HepG2 (cell line): ENCODE data around the gene LITAFD. TPM values are rescaled to one million over a fixed set of nuclear protein-coding genes. Genes with fewer than 3 reads are reported as not detected.

Experiments
- ATAC-seq: fragments of 200-7000 bp; cut with Tn5 transposase; 3 replicates; pipeline ENCODE4 v1.9.1; 2020; ENCODE audit warnings: mild to moderate bottlenecking, moderate library complexity
- BruUV-seq: library from RNA; stranded (reverse); fragments of 400-500 nt; replicated peaks from 2 replicates; lab custom pipeline; 2021; lab: Mats Ljungman, UMichigan
- CTCF ChIA-PET: fragments of 300-600 bp; formaldehyde crosslinking; extraction: SDS; loops from one replicate; lab custom pipeline; 2021; ENCODE audit warnings: low total read pairs, inconsistent platforms, low intra/inter-chr PET ratio; lab: Yijun Ruan, JAX
- POLR2A ChIA-PET: fragments of 350-600 bp; sonication (Branson Sonifier 250); formaldehyde crosslinking; loops from one replicate; lab custom pipeline; 2020; ENCODE audit warnings: antibody characterized with exemption, inconsistent platforms; lab: Yijun Ruan, JAX
- DNase-seq: peaks from one replicate; pipeline ENCODE4 v3.0.0-alpha.2; 2015; ENCODE audit warnings: low spot score
- FAIRE-seq: peaks from 3 replicates; lab custom pipeline; 2011; peaks lifted over from hg19 to GRCh38; lab: Jason Lieb, UNC
- H2AFZ ChIP-seq: one replicate; pipeline ENCODE4 v1.6.1; 2011; ENCODE audit warnings: low read length, inconsistent platforms
- H3K27ac ChIP-seq: fragments of 300-600 bp; 3 replicates; pipeline ENCODE4 v1.8.0; 2011; ENCODE audit warnings: mixed run types, mild to moderate bottlenecking, mixed read lengths, low read length, inconsistent platforms; ENCODE audit not compliant: insufficient read depth; ENCODE audit errors: extremely low read length
- H3K27me3 ChIP-seq, 2 experiments: fragments of 200-600 bp in 1 of 2; 2 replicates in 1 of 2; 3 replicates in 1 of 2; pipeline versions ENCODE4 v1.6.0 to v1.8.0; 2011; ENCODE audit warnings: low read length in 2 of 2, mild to moderate bottlenecking in 2 of 2, moderate library complexity in 2 of 2, inconsistent platforms in 1 of 2; ENCODE audit not compliant: insufficient read depth in 2 of 2, control insufficient read depth in 1 of 2
- H3K36me3 ChIP-seq, 2 experiments: fragments of 200-600 bp in 1 of 2; replicated peaks in 1 of 2; 2 replicates in 1 of 2; 3 replicates in 1 of 2; pipeline versions ENCODE4 v1.5.1 to v1.8.0; 2011; ENCODE audit warnings: low read length in 2 of 2, inconsistent platforms in 1 of 2; ENCODE audit not compliant: insufficient read depth in 2 of 2, control insufficient read depth in 1 of 2
- H3K4me1 ChIP-seq: 2 replicates; pipeline ENCODE4 v1.5.1; 2012; ENCODE audit warnings: low read length, inconsistent platforms; ENCODE audit not compliant: insufficient read depth
- H3K4me2 ChIP-seq: 2 replicates; pipeline ENCODE4 v1.6.0; 2011; ENCODE audit warnings: low read depth, low read length, inconsistent platforms
- H3K4me3 ChIP-seq, 3 experiments: fragments of 200-600 bp in 1 of 3; sonication (generic), shearing (Covaris generic) in 1 of 3; replicated peaks in 1 of 3; 2 replicates each; pipeline ENCODE4 v1.5.1; 2011 to 2016; ENCODE audit warnings: low read length in 3 of 3, inconsistent platforms in 2 of 3, low read depth in 2 of 3, mild to moderate bottlenecking in 2 of 3, control low read depth in 1 of 3, mixed read lengths in 1 of 3; ENCODE audit not compliant: insufficient read depth in 1 of 3
- H3K79me2 ChIP-seq: one replicate; pipeline ENCODE4 v1.6.1; 2011; ENCODE audit warnings: low read length, inconsistent platforms; ENCODE audit not compliant: insufficient read depth
- H3K9ac ChIP-seq: 2 replicates; pipeline ENCODE4 v1.6.0; 2011; ENCODE audit warnings: mild to moderate bottlenecking, low read depth, low read length, inconsistent platforms; ENCODE audit not compliant: insufficient read depth
- H3K9me3 ChIP-seq: 2 replicates; pipeline ENCODE4 v1.5.1; 2012; ENCODE audit warnings: mild to moderate bottlenecking, low read length
- H4K20me1 ChIP-seq: 2 replicates; pipeline ENCODE4 v1.6.0; 2011; ENCODE audit warnings: inconsistent platforms, mild to moderate bottlenecking, low read length, moderate library complexity; ENCODE audit not compliant: insufficient read depth
- ZNF550 ChIP-seq: sonication (generic); formaldehyde crosslinking; IDR thresholded peaks from 2 replicates; pipeline ENCODE4 v1.4.0; 2020; ENCODE audit warnings: mild to moderate bottlenecking, missing genetic modification reagents, borderline replicate concordance
- ZNF567 ChIP-seq: sonication (generic); formaldehyde crosslinking; IDR thresholded peaks from 2 replicates; pipeline ENCODE4 v1.8.1; 2023; ENCODE audit warnings: mild to moderate bottlenecking, missing genetic modification reagents, borderline replicate concordance
- ZNF768 ChIP-seq: sonication (generic); formaldehyde crosslinking; IDR thresholded peaks from 2 replicates; pipeline ENCODE4 v1.4.0; 2020; ENCODE audit warnings: missing genetic modification reagents
- WGBS: methylation state at CpG from one replicate; pipeline ENCODE4 v1.1.6; 2017; ENCODE audit warnings: low lambda C conversion rate; 5-methylcytosine and 5-hydroxymethylcytosine counted together
- in situ Hi-C: cut with HindIII; loops from 2 replicates; pipeline ENCODE4 v1.10.0; 2017; ENCODE audit warnings: low pct_unique_long_range_greater_than_20kb; ENCODE audit not compliant: extremely low pct_ligation_motif_present
- intact Hi-C: fragments of 100-400 bp; cut with micrococcal nuclease; formaldehyde crosslinking; loops from one replicate; pipeline ENCODE4 v1.10.0; 2022; ENCODE audit not compliant: unreplicated experiment
- polyA plus RNA-seq, 8 experiments: library from polyadenylated mRNA; depleted of rRNA in 3 of 8; stranded (reverse) in 7 of 8; unstranded in 1 of 8; fragments of >200 nt; fragmentation: Illumina TruSeq in 4 of 8; extraction: Trizol in 4 of 8; gene quantifications; 2 replicates each; pipeline versions ENCODE4 v1.2.1 to v1.2.3, GENCODE V29; 2011 to 2016; ENCODE audit warnings: low read depth in 4 of 8, missing spikeins in 1 of 8, mixed read lengths in 1 of 8; ENCODE audit not compliant: insufficient read depth in 1 of 8
- total RNA-seq, 5 experiments: library from RNA; depleted of rRNA; stranded (reverse); fragments of >200 nt; fragmentation: Illumina TruSeq; extraction: Trizol; gene quantifications; 2 replicates each; pipeline ENCODE4 v1.2.3, GENCODE V29; 2016; ENCODE audit warnings: low read depth in 1 of 5
- TF ChIP-seq, protein P1 (sequence below): sonication (generic); formaldehyde crosslinking; conservative IDR thresholded peaks from 2 replicates; pipeline ENCODE4 v1.4.0; 2020; ENCODE audit warnings: missing genetic modification reagents
- TF ChIP-seq, protein P2 (sequence below): sonication (generic); formaldehyde crosslinking; IDR thresholded peaks from 2 replicates; pipeline ENCODE4 v1.5.0; 2020; ENCODE audit warnings: missing genetic modification reagents, mild to moderate bottlenecking, borderline replicate concordance
- TF ChIP-seq, protein P3 (sequence below), 2 experiments: sonication (generic) in 1 of 2; formaldehyde crosslinking in 1 of 2; IDR thresholded peaks; 2 replicates each; pipeline versions ENCODE4 v1.4.0 to v1.6.1; 2016 to 2020; ENCODE audit warnings: borderline replicate concordance in 1 of 2, low read depth in 1 of 2, mild to moderate bottlenecking in 1 of 2, missing genetic modification reagents in 1 of 2
- TF ChIP-seq, protein P4 (sequence below): sonication (generic); formaldehyde crosslinking; IDR thresholded peaks from 2 replicates; pipeline ENCODE4 v1.4.0; 2020; ENCODE audit warnings: missing genetic modification reagents, mild to moderate bottlenecking, borderline replicate concordance

LITAFD gene
- total and polyA plus RNA-seq, 2 of the 13 experiments (the other 11 are each of a cell fraction or from before 2014, with no cell fraction given), result not detected

DNA sequence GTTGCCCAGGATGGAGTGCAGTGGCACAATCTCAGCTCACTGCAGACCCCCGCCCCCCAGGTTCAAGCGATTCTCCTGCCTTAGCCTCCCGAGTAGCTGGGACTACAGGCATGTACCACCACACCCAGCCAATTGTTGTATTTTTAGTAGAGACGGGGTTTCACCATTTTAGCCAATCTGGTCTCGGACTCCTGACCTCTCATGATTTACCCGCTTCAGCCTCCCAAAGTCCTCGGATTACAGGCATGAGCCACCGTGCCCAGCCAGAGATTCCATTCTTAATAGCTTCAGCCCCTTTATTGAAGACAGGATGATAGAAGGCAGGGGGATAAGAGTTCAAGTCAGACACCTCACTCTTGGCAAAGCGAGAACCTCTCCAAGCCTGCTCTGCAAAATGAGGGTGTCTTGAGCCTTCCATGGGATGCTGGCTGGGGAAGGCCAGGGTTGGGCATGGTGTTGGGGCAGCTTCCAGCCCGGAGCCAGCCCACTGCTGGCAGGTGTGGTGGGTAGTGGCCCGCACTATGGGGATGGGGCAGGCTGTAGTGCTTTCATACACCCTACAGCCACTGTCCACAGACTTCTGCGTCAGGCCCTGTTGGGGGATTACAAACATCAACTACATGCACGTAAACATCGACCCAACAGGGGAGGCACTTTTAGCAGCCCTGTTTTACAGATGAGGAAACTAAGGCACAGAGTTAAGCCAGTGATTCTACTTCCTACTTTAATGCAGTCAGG is 16.8 kb upstream of the LITAFD start:
- peak overlapping the region in 2 of 3 experiments; percentile 3 to 45; a peak in 3 of 6 replicates for H3K4me3 ChIP-seq
- peaks cover 76% of the 10 kb centered on the region for H3K4me1 ChIP-seq
- no peak for DNase-seq
- ChIA-PET POLR2A (interaction anchor here (1.3 to 10.4 kb wide), 7 partner anchors 8 to 226 kb away, joined by 5 to 235 read pairs (median 23); partner anchors contain the start of genes HAPSTR1, LITAFD, PMM2 and TMEM186), CTCF (no interaction called here)
- ATAC-seq, result no peak
- peaks cover 45% of the 10 kb centered on the region; the same call in 1 of the 2 replicates for H4K20me1 ChIP-seq
- peaks cover 79% of the 10 kb centered on the region for H3K79me2 ChIP-seq
- no peaks in the 10 kb centered on the region for H3K36me3 ChIP-seq
- H3K9me3 ChIP-seq, result no peaks in the 10 kb centered on the region
- WGBS, result 82% methylated on average over 14 of the region's 14 CpGs
- peak overlapping the region; percentile 86 for H3K9ac ChIP-seq
- no peak overlapping the region for H2AFZ ChIP-seq
- in situ Hi-C loops, result no loop called here
- H3K27me3 ChIP-seq, result no peaks in the 10 kb centered on the region; a peak in 1 of 5 replicates
- no TSS peak for BruUV-seq
- intact Hi-C loops, result loop anchor here (5.0 kb wide), 1 partner anchor 227 kb away; the partner anchor contains the start of gene HAPSTR1
- no peak for FAIRE-seq
- peak overlapping the region; percentile 91 for H3K4me2 ChIP-seq
- H3K27ac ChIP-seq, result peak overlapping the region; percentile 95
- TF ChIP-seq ZNF550 (CRISPR knock-in tag) (0 out of 2 replicates have a peak, but pooled peaks have one; percentile 74), ZNF567 (CRISPR knock-in tag) (peak; percentile 46; the same call in 1 of the 2 replicates), ZNF768 (peak; percentile 67; the same call in 1 of the 2 replicates)
- TF ChIP-seq, protein P1, sequence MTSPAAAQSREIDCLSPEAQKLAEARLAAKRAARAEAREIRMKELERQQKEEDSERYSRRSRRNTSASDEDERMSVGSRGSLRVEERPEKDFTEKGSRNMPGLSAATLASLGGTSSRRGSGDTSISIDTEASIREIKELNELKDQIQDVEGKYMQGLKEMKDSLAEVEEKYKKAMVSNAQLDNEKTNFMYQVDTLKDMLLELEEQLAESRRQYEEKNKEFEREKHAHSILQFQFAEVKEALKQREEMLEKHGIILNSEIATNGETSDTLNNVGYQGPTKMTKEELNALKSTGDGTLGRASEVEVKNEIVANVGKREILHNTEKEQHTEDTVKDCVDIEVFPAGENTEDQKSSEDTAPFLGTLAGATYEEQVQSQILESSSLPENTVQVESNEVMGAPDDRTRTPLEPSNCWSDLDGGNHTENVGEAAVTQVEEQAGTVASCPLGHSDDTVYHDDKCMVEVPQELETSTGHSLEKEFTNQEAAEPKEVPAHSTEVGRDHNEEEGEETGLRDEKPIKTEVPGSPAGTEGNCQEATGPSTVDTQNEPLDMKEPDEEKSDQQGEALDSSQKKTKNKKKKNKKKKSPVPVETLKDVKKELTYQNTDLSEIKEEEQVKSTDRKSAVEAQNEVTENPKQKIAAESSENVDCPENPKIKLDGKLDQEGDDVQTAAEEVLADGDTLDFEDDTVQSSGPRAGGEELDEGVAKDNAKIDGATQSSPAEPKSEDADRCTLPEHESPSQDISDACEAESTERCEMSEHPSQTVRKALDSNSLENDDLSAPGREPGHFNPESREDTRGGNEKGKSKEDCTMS, result no peak
- TF ChIP-seq, protein P2, sequence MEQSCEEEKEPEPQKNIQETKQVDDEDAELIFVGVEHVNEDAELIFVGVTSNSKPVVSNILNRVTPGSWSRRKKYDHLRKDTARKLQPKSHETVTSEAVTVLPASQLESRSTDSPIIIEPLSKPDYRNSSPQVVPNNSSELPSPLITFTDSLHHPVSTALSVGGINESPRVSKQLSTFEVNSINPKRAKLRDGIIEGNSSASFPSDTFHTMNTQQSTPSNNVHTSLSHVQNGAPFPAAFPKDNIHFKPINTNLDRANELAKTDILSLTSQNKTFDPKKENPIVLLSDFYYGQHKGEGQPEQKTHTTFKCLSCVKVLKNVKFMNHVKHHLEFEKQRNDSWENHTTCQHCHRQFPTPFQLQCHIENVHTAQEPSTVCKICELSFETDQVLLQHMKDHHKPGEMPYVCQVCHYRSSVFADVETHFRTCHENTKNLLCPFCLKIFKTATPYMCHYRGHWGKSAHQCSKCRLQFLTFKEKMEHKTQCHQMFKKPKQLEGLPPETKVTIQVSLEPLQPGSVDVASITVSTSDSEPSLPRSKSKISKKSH, result peak; percentile 67; the same call in 1 of the 2 replicates
- TF ChIP-seq, protein P3, sequence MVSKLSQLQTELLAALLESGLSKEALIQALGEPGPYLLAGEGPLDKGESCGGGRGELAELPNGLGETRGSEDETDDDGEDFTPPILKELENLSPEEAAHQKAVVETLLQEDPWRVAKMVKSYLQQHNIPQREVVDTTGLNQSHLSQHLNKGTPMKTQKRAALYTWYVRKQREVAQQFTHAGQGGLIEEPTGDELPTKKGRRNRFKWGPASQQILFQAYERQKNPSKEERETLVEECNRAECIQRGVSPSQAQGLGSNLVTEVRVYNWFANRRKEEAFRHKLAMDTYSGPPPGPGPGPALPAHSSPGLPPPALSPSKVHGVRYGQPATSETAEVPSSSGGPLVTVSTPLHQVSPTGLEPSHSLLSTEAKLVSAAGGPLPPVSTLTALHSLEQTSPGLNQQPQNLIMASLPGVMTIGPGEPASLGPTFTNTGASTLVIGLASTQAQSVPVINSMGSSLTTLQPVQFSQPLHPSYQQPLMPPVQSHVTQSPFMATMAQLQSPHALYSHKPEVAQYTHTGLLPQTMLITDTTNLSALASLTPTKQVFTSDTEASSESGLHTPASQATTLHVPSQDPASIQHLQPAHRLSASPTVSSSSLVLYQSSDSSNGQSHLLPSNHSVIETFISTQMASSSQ (IDR thresholded peaks at IDR 0.05; ENCODE audit: low read depth), result no peak
- TF ChIP-seq, protein P3 (CRISPR knock-in tag; IDR thresholded peaks at IDR 0.05; ENCODE audit: borderline replicate concordance), result 0 out of 2 replicates have a peak, but pooled peaks have one; percentile 35
- TF ChIP-seq, protein P4, sequence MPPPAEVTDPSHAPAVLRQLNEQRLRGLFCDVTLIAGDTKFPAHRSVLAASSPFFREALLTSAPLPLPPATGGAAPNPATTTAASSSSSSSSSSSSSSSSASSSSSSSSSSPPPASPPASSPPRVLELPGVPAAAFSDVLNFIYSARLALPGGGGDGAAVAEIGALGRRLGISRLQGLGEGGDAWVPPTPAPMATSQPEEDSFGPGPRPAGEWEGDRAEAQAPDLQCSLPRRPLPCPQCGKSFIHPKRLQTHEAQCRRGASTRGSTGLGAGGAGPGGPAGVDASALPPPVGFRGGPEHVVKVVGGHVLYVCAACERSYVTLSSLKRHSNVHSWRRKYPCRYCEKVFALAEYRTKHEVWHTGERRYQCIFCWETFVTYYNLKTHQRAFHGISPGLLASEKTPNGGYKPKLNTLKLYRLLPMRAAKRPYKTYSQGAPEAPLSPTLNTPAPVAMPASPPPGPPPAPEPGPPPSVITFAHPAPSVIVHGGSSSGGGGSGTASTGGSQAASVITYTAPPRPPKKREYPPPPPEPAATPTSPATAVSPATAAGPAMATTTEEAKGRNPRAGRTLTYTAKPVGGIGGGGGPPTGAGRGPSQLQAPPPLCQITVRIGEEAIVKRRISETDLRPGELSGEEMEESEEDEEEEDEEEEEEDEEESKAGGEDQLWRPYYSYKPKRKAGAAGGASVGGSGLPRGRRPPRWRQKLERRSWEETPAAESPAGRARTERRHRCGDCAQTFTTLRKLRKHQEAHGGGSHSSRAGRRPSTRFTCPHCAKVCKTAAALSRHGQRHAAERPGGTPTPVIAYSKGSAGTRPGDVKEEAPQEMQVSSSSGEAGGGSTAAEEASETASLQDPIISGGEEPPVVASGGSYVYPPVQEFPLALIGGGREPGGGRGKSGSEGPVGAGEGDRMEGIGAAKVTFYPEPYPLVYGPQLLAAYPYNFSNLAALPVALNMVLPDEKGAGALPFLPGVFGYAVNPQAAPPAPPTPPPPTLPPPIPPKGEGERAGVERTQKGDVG, result 0 out of 2 replicates have a peak, but pooled peaks have one; percentile 35
